IPS-20b (cell line): Measurements from ENCODE around the gene TADA2A.
"Not testable (repeated sequence)": the region's sequence is repeated elsewhere in the genome, so short reads cannot be mapped to it uniquely, and the experiment has no call there.

ENCODE experiments used
- H3K27ac ChIP-seq: one replicate; pipeline ENCODE4 v1.5.1; 2013; ENCODE audit warnings: low read length
- H3K27me3 ChIP-seq: 2 replicates; pipeline ENCODE4 v1.6.1; 2013; ENCODE audit warnings: mild to moderate bottlenecking, low read length, inconsistent platforms; ENCODE audit not compliant: insufficient read depth
- H3K36me3 ChIP-seq: 2 replicates; pipeline ENCODE4 v1.6.1; 2013; ENCODE audit warnings: low read depth, mild to moderate bottlenecking, inconsistent platforms, low read length, moderate library complexity; ENCODE audit not compliant: insufficient read depth
- H3K4me1 ChIP-seq: 2 replicates; pipeline ENCODE4 v1.6.1; 2013; ENCODE audit warnings: mild to moderate bottlenecking, control low read depth, inconsistent platforms, low read length, moderate library complexity; ENCODE audit not compliant: insufficient read depth
- H3K4me3 ChIP-seq: 2 replicates; pipeline ENCODE4 v1.5.1; 2013; ENCODE audit warnings: mild to moderate bottlenecking, low read length, inconsistent platforms
- H3K9ac ChIP-seq: 2 replicates; pipeline ENCODE4 v1.6.1; 2013; ENCODE audit warnings: low read depth, mild to moderate bottlenecking, inconsistent platforms, low read length, moderate library complexity
- H3K9me3 ChIP-seq: 2 replicates; pipeline ENCODE4 v1.6.1; 2013; ENCODE audit warnings: mild to moderate bottlenecking, low read depth, low read length, inconsistent platforms; ENCODE audit not compliant: insufficient read depth

TADA2A gene

DNA sequence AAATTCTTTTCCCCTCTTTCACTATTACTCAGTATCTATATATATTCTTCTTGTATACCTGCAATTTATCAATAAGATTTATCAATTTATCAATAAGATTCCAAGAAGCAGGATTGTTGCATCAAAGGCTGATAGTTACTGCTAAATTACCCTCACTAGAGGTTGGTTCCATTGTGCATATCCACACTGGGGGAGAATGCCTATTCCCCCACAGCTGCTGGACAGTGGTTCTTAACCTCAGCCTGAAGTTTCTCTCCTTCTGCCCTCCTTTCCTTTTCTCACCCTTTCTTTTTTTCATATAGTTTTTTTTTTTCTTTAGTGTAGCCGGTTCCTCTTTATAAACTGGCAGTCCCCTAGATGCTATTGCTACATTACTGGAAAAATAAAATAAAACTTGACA lies 24.6 kb upstream of the TADA2A start:
- Histone ChIP-seq H3K36me3 (no peaks in the 10 kb centered on the region), H3K27me3 (no peaks in the 10 kb centered on the region), H3K9me3 (no peaks in the 10 kb centered on the region), H3K4me1 (no peaks in the 10 kb centered on the region), H3K4me3 (no peak overlapping the region), H3K9ac (no peak overlapping the region), H3K27ac (no peak overlapping the region)

DNA sequence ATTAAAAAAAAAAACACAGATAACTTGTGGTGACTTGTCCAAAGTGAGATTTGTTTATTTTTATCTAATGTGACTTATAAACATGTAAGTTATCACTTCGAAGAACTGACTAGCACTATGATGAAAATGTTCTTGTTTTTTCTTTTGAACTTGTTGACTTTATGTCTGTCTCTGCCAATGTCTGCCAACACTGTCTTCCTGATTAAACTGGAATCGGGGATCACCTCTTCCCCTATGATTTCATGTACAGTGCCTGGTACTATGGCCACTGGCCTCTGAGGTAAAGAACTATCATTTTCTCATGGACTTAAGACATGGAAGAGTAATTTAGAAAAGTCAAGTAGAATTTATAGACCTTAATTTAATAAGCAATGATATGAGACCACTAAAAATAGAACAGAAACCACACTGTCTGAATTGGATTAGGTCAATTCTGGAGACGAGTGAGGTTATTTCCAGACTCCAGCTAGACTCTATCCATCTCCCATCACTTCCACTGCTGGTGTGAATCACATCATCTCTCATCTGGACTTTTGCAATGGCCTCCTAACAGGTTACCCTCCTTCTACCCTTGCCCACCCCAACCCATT lies 22.0 kb upstream of the TADA2A start:
- H3K4me1 ChIP-seq, result no peaks in the 10 kb centered on the region
- no peak overlapping the region for H3K27ac ChIP-seq
- H3K36me3 ChIP-seq, result no peaks in the 10 kb centered on the region
- H3K4me3 ChIP-seq, result no peak overlapping the region
- no peak overlapping the region for H3K9ac ChIP-seq
- no peaks in the 10 kb centered on the region for H3K27me3 ChIP-seq
- H3K9me3 ChIP-seq, result no peaks in the 10 kb centered on the region

- no peak overlapping the region for H3K27ac ChIP-seq
- no peaks in the 10 kb centered on the region for H3K9me3 ChIP-seq
- no peak overlapping the region for H3K4me3 ChIP-seq
- no peaks in the 10 kb centered on the region for H3K36me3 ChIP-seq
- H3K4me1 ChIP-seq, result no peaks in the 10 kb centered on the region
- no peak overlapping the region for H3K9ac ChIP-seq
- no peaks in the 10 kb centered on the region for H3K27me3 ChIP-seq
Measured at GRCh38 chr17:37385474-37385990, 21.2 kb upstream of the TADA2A start.

- Histone ChIP-seq H3K4me3 (no peak overlapping the region), H3K36me3 (no peaks in the 10 kb centered on the region), H3K27me3 (no peaks in the 10 kb centered on the region), H3K9ac (no peak overlapping the region), H3K4me1 (no peaks in the 10 kb centered on the region), H3K9me3 (no peaks in the 10 kb centered on the region), H3K27ac (no peak overlapping the region)
Measured at GRCh38 chr17:37386462-37386861, 20.2 kb upstream of the TADA2A start.

DNA sequence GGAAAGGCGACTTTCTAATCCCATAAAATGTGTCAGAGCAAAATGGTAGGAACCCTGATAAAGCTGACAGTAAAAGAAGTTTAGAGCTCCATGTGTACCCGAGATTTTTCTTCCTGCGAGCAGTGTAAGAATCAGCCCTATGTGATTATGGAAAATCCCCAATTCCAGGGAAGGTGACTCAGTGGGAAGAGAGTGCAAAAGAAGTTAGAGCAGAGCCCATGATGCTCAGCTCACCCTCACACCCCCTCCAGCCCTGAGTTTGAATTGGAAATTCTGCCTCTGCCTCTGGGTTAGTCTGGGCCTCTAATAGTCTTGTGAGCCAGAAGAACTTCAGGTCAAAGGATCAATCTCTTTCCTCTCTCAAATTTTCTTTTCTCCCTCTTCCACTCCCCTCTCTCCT lies 18.4 kb upstream of the TADA2A start:
- no peaks in the 10 kb centered on the region for H3K9me3 ChIP-seq
- no peaks in the 10 kb centered on the region for H3K36me3 ChIP-seq
- no peak overlapping the region for H3K4me3 ChIP-seq
- no peaks in the 10 kb centered on the region for H3K4me1 ChIP-seq
- H3K9ac ChIP-seq, result no peak overlapping the region
- no peak overlapping the region for H3K27ac ChIP-seq
- no peaks in the 10 kb centered on the region for H3K27me3 ChIP-seq

DNA sequence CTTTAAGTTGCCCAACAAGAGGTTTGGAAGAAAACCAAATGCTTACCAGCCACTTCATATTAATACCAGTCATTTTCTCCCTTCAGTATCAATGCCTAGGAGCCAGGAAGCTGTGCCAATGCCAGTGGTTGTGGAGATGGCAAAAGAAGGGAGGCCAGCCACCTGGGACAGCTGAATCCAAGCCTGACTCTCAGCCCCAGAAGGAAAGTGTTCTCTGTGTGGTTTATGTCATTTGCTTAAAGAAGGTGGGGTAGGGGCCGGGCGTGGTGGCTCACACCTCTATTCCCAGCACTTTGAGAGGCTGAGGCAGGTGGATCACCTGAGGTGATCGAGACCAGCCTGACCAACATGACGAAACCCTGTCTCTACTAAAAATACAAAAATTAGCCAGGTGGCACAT lies 17.5 kb upstream of the TADA2A start:
- Histone ChIP-seq H3K9ac (no peak overlapping the region), H3K27ac (no peak overlapping the region), H3K9me3 (no peaks in the 10 kb centered on the region), H3K4me1 (no peaks in the 10 kb centered on the region), H3K4me3 (no peak overlapping the region), H3K27me3 (no peaks in the 10 kb centered on the region), H3K36me3 (no peaks in the 10 kb centered on the region)

GRCh38 chr17:37391146-37391545 lies 15.5 kb upstream of the TADA2A start:
- Histone ChIP-seq H3K9ac (no peak overlapping the region), H3K9me3 (no peaks in the 10 kb centered on the region), H3K4me1 (no peaks in the 10 kb centered on the region), H3K27ac (no peak overlapping the region), H3K4me3 (no peak overlapping the region), H3K27me3 (no peaks in the 10 kb centered on the region), H3K36me3 (no peaks in the 10 kb centered on the region)

DNA sequence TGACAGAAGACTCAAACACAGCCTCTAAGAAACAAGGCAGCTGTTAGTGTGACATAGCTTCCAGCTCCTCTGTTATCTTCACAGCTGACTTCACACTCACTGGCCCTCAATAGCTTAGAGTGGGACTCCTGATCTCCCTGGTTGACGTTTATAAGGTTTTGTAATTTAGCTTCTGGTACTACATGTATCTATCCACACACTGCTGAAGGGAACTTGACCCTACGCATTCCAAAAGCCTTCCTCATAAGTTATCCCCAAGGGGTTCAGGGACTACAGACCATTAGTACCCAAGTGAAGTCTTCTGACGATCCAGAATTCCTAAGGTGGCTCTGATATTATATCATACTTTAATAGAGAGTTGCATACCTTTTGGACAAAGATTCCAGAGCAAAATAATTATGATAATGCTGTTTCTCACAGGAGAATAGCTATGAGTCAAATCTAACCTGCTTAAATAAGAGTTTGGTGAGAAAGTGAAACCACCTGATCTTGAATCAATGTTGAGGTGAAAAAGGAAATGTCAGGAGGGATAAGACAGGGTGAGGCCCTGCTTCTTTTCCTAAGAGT lies 14.6 kb upstream of the TADA2A start:
- no peaks in the 10 kb centered on the region for H3K36me3 ChIP-seq
- H3K9ac ChIP-seq, result no peak overlapping the region
- no peaks in the 10 kb centered on the region for H3K9me3 ChIP-seq
- H3K4me3 ChIP-seq, result no peak overlapping the region
- H3K27me3 ChIP-seq, result no peaks in the 10 kb centered on the region
- H3K27ac ChIP-seq, result no peak overlapping the region
- H3K4me1 ChIP-seq, result no peaks in the 10 kb centered on the region

- H3K36me3 ChIP-seq, result no peaks in the 10 kb centered on the region
- H3K9ac ChIP-seq, result no peak overlapping the region
- H3K27ac ChIP-seq, result no peak overlapping the region
- no peaks in the 10 kb centered on the region for H3K27me3 ChIP-seq
- no peaks in the 10 kb centered on the region for H3K4me1 ChIP-seq
- no peak overlapping the region for H3K4me3 ChIP-seq
- H3K9me3 ChIP-seq, result no peaks in the 10 kb centered on the region
Measured at GRCh38 chr17:37393352-37393751, 13.3 kb upstream of the TADA2A start.

DNA sequence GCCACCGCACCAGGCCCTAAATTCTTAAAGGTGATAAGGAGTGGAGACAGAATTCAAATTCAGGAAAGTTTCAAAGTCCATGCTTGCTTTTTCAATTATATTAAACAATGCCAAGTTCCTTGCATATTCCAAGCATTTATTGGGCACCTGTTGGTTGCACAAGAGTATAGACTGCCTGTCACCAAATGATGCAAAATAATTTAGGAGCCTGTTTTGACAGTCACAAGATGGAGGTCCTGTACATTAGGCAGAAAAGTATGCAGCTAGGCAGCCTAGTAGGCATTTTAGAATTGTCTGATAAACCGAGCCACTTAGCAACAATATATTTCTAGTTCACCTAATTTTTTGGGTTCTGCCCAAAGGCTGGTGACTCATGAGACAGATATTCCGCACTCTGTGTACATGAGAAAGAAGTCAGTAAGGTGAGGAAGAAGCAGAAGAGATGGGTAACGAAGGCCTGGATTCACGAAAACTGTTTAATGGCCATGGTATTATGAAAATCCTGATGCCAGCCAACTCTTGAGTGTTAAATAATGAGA lies 7.4 kb upstream of the TADA2A start:
- Histone ChIP-seq H3K27me3 (no peaks in the 10 kb centered on the region), H3K36me3 (no peaks in the 10 kb centered on the region), H3K9me3 (no peaks in the 10 kb centered on the region), H3K4me1 (no peaks in the 10 kb centered on the region; the same call in 1 of the 2 replicates), H3K4me3 (no peak overlapping the region), H3K9ac (no peak overlapping the region), H3K27ac (no peak overlapping the region)

DNA sequence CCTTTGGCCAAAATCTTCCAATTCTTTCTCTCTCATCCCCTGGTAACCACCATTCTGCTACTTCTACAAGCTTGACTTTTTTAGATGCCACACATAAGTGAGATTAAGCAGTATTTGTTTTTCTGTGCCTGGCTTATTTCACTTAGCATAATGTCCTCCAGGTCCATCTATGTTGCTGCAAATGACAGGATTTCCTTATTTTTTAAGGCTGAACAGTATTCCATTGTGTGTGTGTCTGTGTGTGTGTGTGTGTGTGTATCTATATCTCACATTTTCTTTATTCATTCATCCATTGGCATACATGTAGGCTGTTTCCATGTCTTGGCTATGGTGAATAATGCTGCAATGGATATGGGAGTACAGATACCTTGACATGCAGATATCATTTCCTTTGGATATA lies 6.2 kb upstream of the TADA2A start:
- H3K27me3 ChIP-seq, result no peaks in the 10 kb centered on the region
- H3K4me3 ChIP-seq, result no peak overlapping the region
- no peaks in the 10 kb centered on the region; the same call in 1 of the 2 replicates for H3K4me1 ChIP-seq
- no peak overlapping the region for H3K9ac ChIP-seq
- no peaks in the 10 kb centered on the region for H3K9me3 ChIP-seq
- no peaks in the 10 kb centered on the region for H3K36me3 ChIP-seq
- H3K27ac ChIP-seq, result no peak overlapping the region

- not testable (repeated sequence) for H3K27ac ChIP-seq, H3K4me1 ChIP-seq, H3K27me3 ChIP-seq, H3K36me3 ChIP-seq, H3K9me3 ChIP-seq
- H3K9ac ChIP-seq, result peak overlapping the region; percentile 90; the same call in 1 of the 2 replicates
- peak overlapping the region; percentile 76 for H3K4me3 ChIP-seq
Measured at GRCh38 chr17:37405522-37405921, 1.2 kb upstream of the TADA2A start.
